B cell (primary cell): ENCODE measurements around the gene ALPL. TPM values are rescaled to one million over a fixed set of nuclear protein-coding genes. Genes with fewer than 3 reads are reported as not detected.
A peak's percentile ranks its signal among the peaks of the same experiment; 100 is the strongest.

Source experiments
- ATAC-seq: fragments of 200-7000 bp; cut with Tn5 transposase; one replicate; pipeline ENCODE4 v1.10.0; 2021; ENCODE audit warnings: low read depth, mild to moderate bottlenecking, moderate number of reproducible peaks, moderate library complexity
- CTCF ChIA-PET: fragments of 350-600 bp; sonication (Branson Sonifier 250); formaldehyde crosslinking; loops from one replicate; lab custom pipeline; 2021; ENCODE audit warnings: antibody characterized with exemption, inconsistent platforms; lab: Charles Lee
- POLR2A ChIA-PET: fragments of 350-600 bp; sonication (Branson Sonifier 250); formaldehyde crosslinking; loops from one replicate; lab custom pipeline; 2021; ENCODE audit warnings: antibody characterized with exemption; lab: Charles Lee
- DNase-seq: peaks from one replicate; pipeline ENCODE4 v3.0.0; 2013
- H2AFZ ChIP-seq: 2 replicates; pipeline ENCODE4 v1.6.1; 2012; ENCODE audit warnings: mild to moderate bottlenecking, low read depth, low read length; ENCODE audit not compliant: insufficient read depth, poor library complexity, severe bottlenecking
- H3K27ac ChIP-seq, 2 donors: 1 replicate in 1 of 2; 2 replicates in 1 of 2; pipeline ENCODE4 v1.5.1; 2012 to 2013; ENCODE audit warnings: low read length in 2 of 2, mild to moderate bottlenecking in 2 of 2, moderate library complexity in 1 of 2
- H3K27me3 ChIP-seq, 4 experiments: fragments of 200-600 bp in 1 of 4; sonication (generic) in 1 of 4; replicated peaks in 1 of 4; 1 replicate in 2 of 4; 2 replicates in 2 of 4; pipeline versions ENCODE4 v1.6.1 to v1.7.0; 2013 to 2016; ENCODE audit warnings: low read length in 3 of 4, mild to moderate bottlenecking in 2 of 4, mixed read lengths in 1 of 4, moderate library complexity in 1 of 4; ENCODE audit not compliant: insufficient read depth in 4 of 4, control insufficient read depth in 3 of 4; ENCODE audit errors: control extremely low read depth in 1 of 4
- H3K36me3 ChIP-seq, 2 experiments: replicated peaks in 1 of 2; 1 replicate in 1 of 2; 2 replicates in 1 of 2; pipeline versions ENCODE4 v1.6.1 to v1.7.1; 2013; ENCODE audit warnings: low read length in 1 of 2; ENCODE audit not compliant: insufficient read depth in 2 of 2, control insufficient read depth in 1 of 2; ENCODE audit errors: control extremely low read depth in 1 of 2, extremely low read depth in 1 of 2
- H3K4me1 ChIP-seq, 2 donors: fragments of 200-600 bp in 1 of 2; sonication (generic) in 1 of 2; 1 replicate in 1 of 2; 2 replicates in 1 of 2; pipeline versions ENCODE4 v1.5.1 to v1.6.1; 2013 to 2017; ENCODE audit warnings: low read length in 2 of 2; ENCODE audit not compliant: control insufficient read depth in 2 of 2, insufficient read depth in 2 of 2
- H3K4me2 ChIP-seq: replicated peaks from 2 replicates; pipeline ENCODE3; 2012; ENCODE audit warnings: mild to moderate bottlenecking, low read depth, low read length; ENCODE audit not compliant: poor library complexity, severe bottlenecking
- H3K4me3 ChIP-seq, 5 experiments: fragments of 200-600 bp in 1 of 5; sonication (generic) in 1 of 5; 1 replicate in 3 of 5; 2 replicates in 2 of 5; pipeline versions ENCODE4 v1.5.1 to v1.7.0; 2011 to 2016; ENCODE audit warnings: low read length in 4 of 5, mild to moderate bottlenecking in 4 of 5, low read depth in 2 of 5, control low read depth in 1 of 5, moderate library complexity in 1 of 5; ENCODE audit not compliant: insufficient read depth in 1 of 5; ENCODE audit errors: control extremely low read depth in 1 of 5, extremely low read depth in 1 of 5
- H3K79me2 ChIP-seq: fragments of 200-600 bp; sonication (generic); one replicate; pipeline ENCODE4 v1.6.0; 2016; ENCODE audit warnings: low read length; ENCODE audit not compliant: control insufficient read depth, insufficient read depth
- H3K9ac ChIP-seq: fragments of 200-600 bp; sonication (generic); 2 replicates; pipeline ENCODE4 v1.6.1; 2017; ENCODE audit warnings: mild to moderate bottlenecking, low read length, moderate library complexity
- H3K9me3 ChIP-seq, 3 donors: one replicate each; pipeline versions ENCODE4 v1.6.1 to v1.7.1; 2013; ENCODE audit warnings: low read length in 2 of 3; ENCODE audit not compliant: control insufficient read depth in 2 of 3, insufficient read depth in 1 of 3; ENCODE audit errors: control extremely low read depth in 1 of 3
- H4K20me1 ChIP-seq: 2 replicates; pipeline ENCODE4 v1.6.0; 2012; ENCODE audit warnings: mild to moderate bottlenecking, low read length; ENCODE audit not compliant: insufficient read depth, control insufficient read depth, poor library complexity, severe bottlenecking
- H3K27ac Mint-ChIP-seq: one replicate; pipeline ENCODE4 v1.8.0; 2021; ENCODE audit warnings: mixed read lengths
- H3K27me3 Mint-ChIP-seq: one replicate; pipeline ENCODE4 v1.8.0; 2021; ENCODE audit warnings: mixed read lengths
- H3K4me1 Mint-ChIP-seq: one replicate; pipeline ENCODE4 v1.8.0; 2021; ENCODE audit warnings: mixed read lengths
- H3K4me3 Mint-ChIP-seq: one replicate; pipeline ENCODE4 v1.8.0; 2021; ENCODE audit warnings: mixed read lengths
- H3K9me3 Mint-ChIP-seq: one replicate; pipeline ENCODE4 v1.8.0; 2022; ENCODE audit warnings: mixed read lengths; ENCODE audit not compliant: insufficient read depth
- EZH2 ChIP-seq: IDR thresholded peaks from 2 replicates; pipeline ENCODE4 v1.6.1; 2012; ENCODE audit warnings: borderline replicate concordance, low read depth, mild to moderate bottlenecking, moderate library complexity, low read length; ENCODE audit not compliant: insufficient read depth, poor library complexity, severe bottlenecking
- WGBS: methylation state at CpG from one replicate; pipeline ENCODE4 v1.1.5; 2013; ENCODE audit warnings: missing lambda C conversion rate; ENCODE audit not compliant: insufficient coverage; 5-methylcytosine and 5-hydroxymethylcytosine counted together
- intact Hi-C: fragments of 100-400 bp; cut with micrococcal nuclease; formaldehyde crosslinking; loops from one replicate; pipeline ENCODE4 v1.10.0; 2022
- polyA plus RNA-seq: library from polyadenylated mRNA; depleted of rRNA; stranded (reverse); fragments of >200 nt; gene quantifications from 2 replicates; pipeline ENCODE4 v1.2.3, GENCODE V29; 2012
- total RNA-seq, 2 donors: library from RNA; stranded (reverse); fragments of 120-200 nt in 1 of 2; gene quantifications; 1 replicate in 1 of 2; 2 replicates in 1 of 2; pipeline versions ENCODE4 v1.2.3 to v1.2.4, GENCODE V29; 2013 to 2022
- TF ChIP-seq, protein P1 (sequence below): fragments of 200-600 bp; IDR thresholded peaks from one replicate; pipeline ENCODE4 v1.8.0; 2022; ENCODE audit warnings: antibody characterized with exemption, mild to moderate bottlenecking

ALPL gene
- total and polyA plus RNA-seq, 2 donors (not counting 1 experiment from before 2014, with no cell fraction given) = 1.6 to 12.2 TPM

DNA sequence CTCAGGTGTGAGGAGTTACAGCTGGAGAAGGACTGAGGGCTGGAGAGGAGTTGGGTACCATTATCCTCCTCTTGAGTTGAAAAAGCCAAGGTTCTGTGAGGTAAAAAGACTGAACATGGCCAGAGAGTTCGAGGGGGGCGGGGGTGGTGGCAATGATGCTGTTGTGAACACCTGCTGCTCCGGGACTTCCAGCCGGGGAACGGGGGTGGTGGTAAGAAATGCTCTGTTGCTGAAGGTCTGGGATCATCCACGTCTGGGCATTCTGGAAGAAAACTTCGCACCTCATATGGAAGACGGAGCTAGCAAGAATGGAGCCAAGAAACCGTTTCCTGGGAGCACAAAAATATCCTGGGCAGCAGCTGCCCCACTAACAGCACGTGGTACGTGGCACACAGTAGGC lies 20.1 kb upstream of the ALPL start:
- H4K20me1 ChIP-seq = no peaks in the 10 kb centered on the region
- no peak overlapping the region for H3K9ac ChIP-seq
- H3K27ac ChIP-seq = no peak overlapping the region
- no peak for ATAC-seq
- Mint-ChIP-seq H3K4me3 (no peak overlapping the region), H3K27me3 (peaks cover 6% of the 10 kb centered on the region), H3K9me3 (no peaks in the 10 kb centered on the region), H3K4me1 (peaks cover 8% of the 10 kb centered on the region), H3K27ac (no peak overlapping the region)
- H3K4me3 ChIP-seq = no peak overlapping the region
- ChIA-PET POLR2A (no interaction called here), CTCF (interaction anchor here (1.3 kb wide), 1 partner anchor 46 kb away, joined by 3 read pairs; no protein-coding TSS in a partner anchor)
- peaks cover 0 to 16% (median 0%) of the 10 kb centered on the region in 3 donors for H3K9me3 ChIP-seq
- H3K79me2 ChIP-seq = no peaks in the 10 kb centered on the region
- no peak overlapping the region for H3K4me2 ChIP-seq
- peaks cover 0 to 7% (median 0%) of the 10 kb centered on the region in 4 experiments for H3K27me3 ChIP-seq
- peaks cover 8 to 11% of the 10 kb centered on the region in 2 donors for H3K4me1 ChIP-seq
- DNase-seq = no peak
- 89% methylated on average over 11 of the region's 11 CpGs for WGBS
- no peak overlapping the region for H2AFZ ChIP-seq
- intact Hi-C loops = no loop called here
- no peak for TF ChIP-seq EZH2
- TF ChIP-seq, protein P1, sequence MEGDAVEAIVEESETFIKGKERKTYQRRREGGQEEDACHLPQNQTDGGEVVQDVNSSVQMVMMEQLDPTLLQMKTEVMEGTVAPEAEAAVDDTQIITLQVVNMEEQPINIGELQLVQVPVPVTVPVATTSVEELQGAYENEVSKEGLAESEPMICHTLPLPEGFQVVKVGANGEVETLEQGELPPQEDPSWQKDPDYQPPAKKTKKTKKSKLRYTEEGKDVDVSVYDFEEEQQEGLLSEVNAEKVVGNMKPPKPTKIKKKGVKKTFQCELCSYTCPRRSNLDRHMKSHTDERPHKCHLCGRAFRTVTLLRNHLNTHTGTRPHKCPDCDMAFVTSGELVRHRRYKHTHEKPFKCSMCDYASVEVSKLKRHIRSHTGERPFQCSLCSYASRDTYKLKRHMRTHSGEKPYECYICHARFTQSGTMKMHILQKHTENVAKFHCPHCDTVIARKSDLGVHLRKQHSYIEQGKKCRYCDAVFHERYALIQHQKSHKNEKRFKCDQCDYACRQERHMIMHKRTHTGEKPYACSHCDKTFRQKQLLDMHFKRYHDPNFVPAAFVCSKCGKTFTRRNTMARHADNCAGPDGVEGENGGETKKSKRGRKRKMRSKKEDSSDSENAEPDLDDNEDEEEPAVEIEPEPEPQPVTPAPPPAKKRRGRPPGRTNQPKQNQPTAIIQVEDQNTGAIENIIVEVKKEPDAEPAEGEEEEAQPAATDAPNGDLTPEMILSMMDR = no peak
- no peaks in the 10 kb centered on the region for H3K36me3 ChIP-seq

DNA sequence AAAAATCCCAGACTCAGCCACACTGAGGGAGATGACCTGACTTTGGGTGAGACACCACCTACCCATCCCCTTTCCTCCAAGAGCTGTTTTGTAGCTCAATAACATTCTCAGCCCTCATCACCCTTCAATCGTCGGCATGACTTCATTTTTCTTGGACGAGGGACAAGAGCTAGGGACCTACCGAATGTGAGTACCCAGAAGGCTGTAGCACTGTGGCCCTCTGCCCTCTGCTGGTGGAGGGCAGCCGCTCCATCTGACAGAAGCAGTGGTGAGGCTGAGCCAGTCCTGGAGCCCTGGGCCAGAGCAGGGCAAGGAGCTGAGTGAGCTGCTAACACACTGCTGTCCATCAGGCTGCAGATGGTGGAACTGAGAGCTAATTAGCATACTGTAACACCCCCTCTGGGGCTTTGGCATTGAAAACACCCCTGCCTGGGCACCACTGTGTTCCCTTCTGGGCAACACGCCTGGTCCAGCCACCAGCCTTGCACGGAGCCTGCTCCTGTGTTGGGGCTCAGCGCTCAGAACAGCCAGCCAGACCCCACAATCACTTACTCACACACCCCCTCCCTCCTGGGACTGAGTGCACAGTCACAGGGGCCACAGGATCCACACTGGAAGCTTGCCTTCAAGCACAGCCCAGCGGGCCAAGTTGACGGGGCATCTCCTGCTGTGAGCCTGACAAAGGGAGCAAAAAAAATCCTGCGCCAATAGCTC lies 18.3 kb upstream of the ALPL start:
- 90% methylated on average over 11 of the region's 11 CpGs for WGBS
- TF ChIP-seq, protein P1 = peak; percentile 21
- no peak for TF ChIP-seq EZH2
- Mint-ChIP-seq H3K27ac (no peak overlapping the region), H3K27me3 (peaks cover 6% of the 10 kb centered on the region), H3K4me1 (peaks cover 8% of the 10 kb centered on the region), H3K4me3 (no peak overlapping the region), H3K9me3 (no peaks in the 10 kb centered on the region)
- H3K36me3 ChIP-seq = no peaks in the 10 kb centered on the region
- peaks cover 8 to 11% of the 10 kb centered on the region in 2 donors for H3K4me1 ChIP-seq
- peak; percentile 19 for DNase-seq
- no peak overlapping the region for H3K4me2 ChIP-seq
- no peaks in the 10 kb centered on the region for H4K20me1 ChIP-seq
- peaks cover 0 to 16% (median 0%) of the 10 kb centered on the region in 3 donors for H3K9me3 ChIP-seq
- no peak for ATAC-seq
- no peak overlapping the region for H3K9ac ChIP-seq
- no peak overlapping the region for H3K4me3 ChIP-seq
- no peak overlapping the region for H3K27ac ChIP-seq
- H3K27me3 ChIP-seq = peaks cover 0 to 7% (median 0%) of the 10 kb centered on the region in 4 experiments
- POLR2A ChIA-PET = no interaction called here
- H3K79me2 ChIP-seq = no peaks in the 10 kb centered on the region
- CTCF ChIA-PET = interaction anchor here (1.1 to 1.4 kb wide), 2 partner anchors 12 to 118 kb away, joined by 3 to 4 read pairs; no protein-coding TSS in a partner anchor
- no peak overlapping the region for H2AFZ ChIP-seq
- intact Hi-C loops = no loop called here
